Thyroid gland (tissue), 4 donors: ENCODE data around the gene CCDC50.

Source experiments
- POLR2A ChIP-seq, 2 donors: fragments of 450-650 bp; IDR thresholded peaks; one replicate each; pipeline ENCODE4 v1.6.1; 2017; ENCODE audit warnings: antibody characterized with exemption in 2 of 2, mild to moderate bottlenecking in 2 of 2, moderate library complexity in 1 of 2
- TF ChIP-seq, protein P1 (sequence below), 6 experiments: fragments of 200-600 bp in 3 of 6; fragments of 450-650 bp in 3 of 6; sonication (generic) in 3 of 6; IDR thresholded peaks; one replicate each; pipeline ENCODE4 v1.5.1; 2016 to 2019; ENCODE audit warnings: antibody characterized with exemption in 6 of 6, mild to moderate bottlenecking in 2 of 6, inconsistent platforms in 1 of 6, moderate library complexity in 1 of 6

DNA sequence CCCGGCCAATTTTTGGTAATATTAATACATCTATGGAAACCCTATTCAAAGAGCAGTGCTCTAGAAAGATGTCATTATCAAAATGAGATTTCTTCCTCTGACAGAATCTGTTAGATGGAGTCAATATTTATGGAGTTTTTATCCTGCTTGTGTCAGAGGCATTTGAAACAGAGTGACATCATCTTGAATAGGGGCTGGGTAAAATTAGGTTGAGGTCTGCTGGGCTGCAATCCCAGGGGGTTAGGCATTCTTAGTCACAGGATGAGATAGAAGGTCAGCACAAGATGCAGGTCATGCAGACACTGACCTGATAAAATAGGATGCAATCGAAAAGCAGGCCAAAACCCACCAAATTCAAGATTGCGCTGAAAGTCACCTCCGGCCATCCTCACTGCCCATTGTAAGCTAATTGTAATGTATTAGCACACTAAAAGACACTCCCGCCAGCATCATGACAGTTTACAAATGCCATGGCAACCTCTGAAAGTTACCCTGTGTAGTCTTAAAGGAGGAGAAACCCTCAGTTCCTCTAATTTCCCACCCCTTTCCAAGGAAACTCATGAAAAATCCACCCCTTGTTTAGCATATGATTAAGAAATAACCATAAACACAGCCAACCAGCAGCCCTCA lies 27.3 kb upstream of the CCDC50 start:
- no peak for TF ChIP-seq POLR2A (IDR thresholded peaks at IDR 0.05)
- TF ChIP-seq, protein P1, sequence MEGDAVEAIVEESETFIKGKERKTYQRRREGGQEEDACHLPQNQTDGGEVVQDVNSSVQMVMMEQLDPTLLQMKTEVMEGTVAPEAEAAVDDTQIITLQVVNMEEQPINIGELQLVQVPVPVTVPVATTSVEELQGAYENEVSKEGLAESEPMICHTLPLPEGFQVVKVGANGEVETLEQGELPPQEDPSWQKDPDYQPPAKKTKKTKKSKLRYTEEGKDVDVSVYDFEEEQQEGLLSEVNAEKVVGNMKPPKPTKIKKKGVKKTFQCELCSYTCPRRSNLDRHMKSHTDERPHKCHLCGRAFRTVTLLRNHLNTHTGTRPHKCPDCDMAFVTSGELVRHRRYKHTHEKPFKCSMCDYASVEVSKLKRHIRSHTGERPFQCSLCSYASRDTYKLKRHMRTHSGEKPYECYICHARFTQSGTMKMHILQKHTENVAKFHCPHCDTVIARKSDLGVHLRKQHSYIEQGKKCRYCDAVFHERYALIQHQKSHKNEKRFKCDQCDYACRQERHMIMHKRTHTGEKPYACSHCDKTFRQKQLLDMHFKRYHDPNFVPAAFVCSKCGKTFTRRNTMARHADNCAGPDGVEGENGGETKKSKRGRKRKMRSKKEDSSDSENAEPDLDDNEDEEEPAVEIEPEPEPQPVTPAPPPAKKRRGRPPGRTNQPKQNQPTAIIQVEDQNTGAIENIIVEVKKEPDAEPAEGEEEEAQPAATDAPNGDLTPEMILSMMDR (IDR thresholded peaks at IDR 0.05): no peak
